SIG-M5 (cell line): Measurements from ENCODE around the gene PCDHGB3.
"Not testable (repeated sequence)": the region's sequence is repeated elsewhere in the genome, so short reads cannot be mapped to it uniquely, and the experiment has no call there.

Experiments
- DNase-seq: peaks from one replicate; lab custom pipeline; 2025; lab: John Stamatoyannopoulos, UW

The PCDHGB3 gene

DNA sequence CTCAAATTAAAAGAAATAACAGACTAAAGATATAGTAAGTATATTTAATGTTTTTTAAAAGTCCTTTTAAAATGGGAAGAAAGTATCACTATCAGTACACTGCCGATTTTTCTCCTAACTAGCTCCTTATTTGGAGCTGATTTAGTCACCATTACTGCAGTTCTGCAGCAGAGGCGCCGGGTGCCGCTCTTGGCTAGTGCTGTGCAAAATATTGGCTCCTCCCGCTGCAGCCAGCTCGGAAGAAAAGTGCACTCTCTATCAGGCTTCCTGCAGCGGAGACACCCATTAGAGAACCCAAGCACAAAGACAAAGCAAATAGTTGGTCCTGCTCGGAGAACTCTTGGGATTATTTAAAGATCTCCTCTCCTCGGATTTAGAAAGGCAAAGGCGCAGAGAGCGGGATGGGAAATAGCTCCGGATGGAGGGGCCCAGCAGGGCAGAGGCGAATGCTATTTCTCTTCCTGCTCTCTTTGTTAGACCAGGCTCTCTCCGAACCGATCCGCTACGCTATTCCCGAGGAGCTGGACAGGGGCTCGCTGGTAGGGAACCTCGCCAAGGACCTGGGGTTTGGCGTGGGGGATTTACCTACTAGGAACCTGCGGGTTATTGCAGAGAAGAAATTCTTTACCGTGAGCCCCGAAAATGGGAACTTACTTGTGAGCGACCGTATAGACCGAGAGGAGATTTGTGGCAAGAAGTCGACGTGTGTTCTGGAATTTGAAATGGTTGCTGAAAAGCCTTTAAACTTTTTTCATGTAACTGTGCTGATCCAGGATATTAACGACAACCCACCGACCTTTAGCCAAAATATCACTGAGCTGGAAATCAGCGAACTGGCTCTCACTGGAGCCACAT lies at the start of gene PCDHGB3:
PCDHGB3 (plus strand) TSS at position 249 of the 855 bp plus-strand sequence; CDS start at position 402, 153 bp downstream.
- DNase-seq = no peak

DNA sequence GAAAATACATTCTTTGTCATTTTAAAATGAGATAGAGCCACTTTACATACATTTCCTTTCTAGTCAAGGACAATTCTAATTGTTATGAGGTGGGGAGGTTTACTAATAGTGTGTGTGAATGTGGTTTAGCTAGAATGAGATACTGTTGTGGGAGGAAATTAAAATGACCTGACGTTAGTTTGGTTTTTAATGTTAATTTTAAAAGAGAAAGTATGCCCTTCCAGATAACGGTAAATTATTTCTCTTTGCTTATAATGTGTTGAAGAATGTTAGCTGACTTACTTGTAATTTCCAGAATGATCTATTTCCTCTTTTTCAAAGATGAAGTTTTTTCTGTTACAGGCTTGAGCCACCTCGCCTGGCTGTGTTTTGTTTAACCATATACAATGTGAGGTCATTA lies 47.8 kb upstream of the PCDHGB3 start:
- DNase-seq = no peak

- no peak for DNase-seq
Measured at GRCh38 chr5:141326088-141326854, 43.8 kb upstream of the PCDHGB3 start.

DNA sequence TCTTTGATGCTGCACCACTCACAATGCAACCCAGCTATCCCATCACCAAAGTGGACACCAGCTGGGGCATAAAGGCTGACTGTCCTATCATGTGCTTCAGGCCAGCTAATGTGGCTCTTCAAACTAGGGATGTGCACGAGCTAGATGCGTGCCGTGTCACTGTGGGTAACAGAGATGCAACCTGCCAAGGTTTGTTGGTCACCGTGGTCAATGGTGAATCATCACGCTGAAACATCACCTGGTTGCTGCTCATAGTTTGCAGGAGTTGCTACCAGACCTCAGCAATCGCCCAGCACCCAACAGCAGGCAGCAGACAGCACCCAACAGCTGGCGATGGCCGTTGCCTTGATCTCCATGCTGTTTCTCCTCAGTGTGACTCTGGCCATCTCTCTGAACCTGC lies 41.8 kb upstream of the PCDHGB3 start:
- no peak for DNase-seq

- no peak for DNase-seq
Measured at GRCh38 chr5:141330299-141331080, 39.6 kb upstream of the PCDHGB3 start, which contains the start of gene PCDHGA1. TSS of gene PCDHGA1 (plus strand) at chr5:141330514.

GRCh38 chr5:141332571-141332970 lies 37.5 kb upstream of the PCDHGB3 start:
- DNase-seq = not testable (repeated sequence)

GRCh38 chr5:141338538-141339306 lies 31.3 kb upstream of the PCDHGB3 start, which contains the start of gene PCDHGA2:
TSS of gene PCDHGA2 (plus strand) at chr5:141338760.
- DNase-seq = no peak

DNA sequence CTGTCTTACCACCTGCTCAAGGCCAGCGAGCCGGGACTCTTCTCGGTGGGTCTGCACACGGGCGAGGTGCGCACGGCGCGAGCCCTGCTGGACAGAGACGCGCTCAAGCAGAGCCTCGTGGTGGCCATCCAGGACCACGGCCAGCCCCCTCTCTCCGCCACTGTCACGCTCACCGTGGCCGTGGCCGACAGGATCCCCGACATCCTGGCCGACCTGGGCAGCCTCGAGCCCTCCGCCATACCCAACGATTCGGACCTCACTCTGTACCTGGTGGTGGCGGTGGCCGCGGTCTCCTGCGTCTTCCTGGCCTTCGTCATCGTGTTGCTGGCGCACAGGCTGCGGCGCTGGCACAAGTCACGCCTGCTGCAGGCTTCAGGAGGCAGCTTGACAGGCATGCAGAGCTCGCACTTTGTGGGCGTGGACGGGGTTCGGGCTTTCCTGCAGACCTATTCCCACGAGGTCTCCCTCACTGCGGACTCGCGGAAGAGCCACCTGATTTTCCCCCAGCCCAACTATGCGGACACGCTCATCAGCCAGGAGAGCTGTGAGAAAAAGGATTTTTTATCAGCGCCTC lies 29.2 kb upstream of the PCDHGB3 start:
- DNase-seq = not testable (repeated sequence)

DNA sequence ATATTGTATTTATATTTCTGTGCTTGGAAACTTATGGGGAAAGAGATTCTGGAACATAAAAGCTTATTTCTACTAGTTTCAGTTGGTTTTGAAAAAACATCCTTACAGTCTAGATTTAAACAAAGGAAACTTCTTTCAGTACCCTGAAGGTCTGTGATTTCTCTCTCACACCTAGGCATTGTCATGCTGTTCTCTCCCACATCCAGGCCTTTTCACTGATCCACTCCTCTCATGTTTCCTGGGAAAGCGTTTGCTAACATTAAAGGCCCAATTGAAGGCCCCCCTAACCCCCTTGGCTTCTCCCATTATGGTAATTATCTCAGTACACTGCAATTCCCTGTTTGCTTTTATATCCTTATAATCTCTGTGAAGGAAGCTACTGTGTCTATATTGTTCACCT lies 27.3 kb upstream of the PCDHGB3 start:
- no peak for DNase-seq

DNA sequence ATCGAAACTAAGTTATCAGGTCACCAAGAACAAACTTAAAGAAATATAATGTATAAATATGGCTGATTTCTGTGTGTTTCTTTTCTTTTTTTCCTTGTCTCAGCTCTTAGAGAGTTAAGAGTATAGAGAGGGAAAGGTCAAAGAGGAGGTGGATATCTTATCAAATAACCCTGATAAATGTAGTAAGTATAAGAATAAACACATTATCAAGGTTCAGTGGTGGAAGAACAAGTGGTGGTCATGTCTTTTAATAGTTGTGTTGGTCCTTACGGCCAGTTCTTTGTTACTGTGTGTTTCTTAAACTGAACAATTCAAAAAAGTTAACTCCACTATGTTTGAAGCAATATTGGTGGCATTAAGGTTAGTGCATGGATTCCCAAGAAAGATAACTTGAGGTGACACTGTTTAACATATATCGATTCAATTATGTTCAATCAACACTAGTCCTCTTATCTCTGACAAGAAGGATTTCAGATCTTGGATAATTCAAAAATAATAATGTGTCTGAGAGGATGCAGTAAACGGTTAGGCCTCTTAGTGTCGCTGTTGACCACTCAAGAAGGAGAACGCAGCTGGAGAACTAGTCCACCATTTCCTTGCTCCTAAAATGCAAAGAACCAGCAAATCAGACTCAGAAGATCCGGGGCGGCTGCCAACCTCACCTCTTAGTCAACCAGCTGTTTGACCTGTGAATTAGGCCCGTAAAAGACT lies 26.6 kb upstream of the PCDHGB3 start, which contains the start of gene PCDHGA3:
PCDHGA3 (plus strand) TSS at position 588 of the 711 bp plus-strand sequence. CDS start 205 bp downstream, outside the sequence.
- no peak for DNase-seq

- no peak for DNase-seq
Measured at GRCh38 chr5:141343953-141344463, 26.0 kb upstream of the PCDHGB3 start.

GRCh38 chr5:141345327-141345726 lies 24.7 kb upstream of the PCDHGB3 start:
- DNase-seq = no peak

- not testable (repeated sequence) for DNase-seq
Measured at GRCh38 chr5:141346017-141346416, 24.0 kb upstream of the PCDHGB3 start.

- no peak for DNase-seq
Measured at GRCh38 chr5:141349917-141350619, 20.0 kb upstream of the PCDHGB3 start, which contains the start of gene PCDHGB1. TSS of gene PCDHGB1 (plus strand) at chr5:141350099. CDS start at chr5:141350261, 162 bp downstream.

- DNase-seq = no peak
Measured at GRCh38 chr5:141351591-141351990, 18.5 kb upstream of the PCDHGB3 start.

GRCh38 chr5:141354900-141355469 lies 15.1 kb upstream of the PCDHGB3 start, which contains the start of gene PCDHGA4:
TSS of gene PCDHGA4 (plus strand) at chr5:141355021. CDS start at chr5:141355108, 87 bp downstream.
- DNase-seq = no peak

DNA sequence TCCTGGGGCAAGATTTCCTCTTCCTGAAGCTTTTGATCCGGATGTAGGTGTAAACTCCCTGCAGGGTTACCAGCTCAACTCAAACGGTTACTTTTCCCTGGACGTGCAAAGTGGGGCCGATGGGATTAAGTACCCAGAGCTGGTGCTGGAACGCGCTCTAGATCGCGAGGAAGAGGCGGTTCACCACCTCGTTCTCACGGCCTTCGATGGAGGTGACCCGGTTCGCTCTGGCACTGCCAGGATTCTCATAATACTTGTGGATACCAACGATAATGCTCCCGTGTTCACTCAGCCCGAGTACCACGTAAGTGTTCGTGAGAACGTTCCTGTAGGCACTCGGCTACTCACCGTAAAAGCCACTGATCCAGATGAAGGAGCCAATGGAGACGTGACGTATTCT lies 14.4 kb upstream of the PCDHGB3 start:
- DNase-seq = no peak

GRCh38 chr5:141356133-141356532 lies 13.9 kb upstream of the PCDHGB3 start:
- no peak for DNase-seq

DNA sequence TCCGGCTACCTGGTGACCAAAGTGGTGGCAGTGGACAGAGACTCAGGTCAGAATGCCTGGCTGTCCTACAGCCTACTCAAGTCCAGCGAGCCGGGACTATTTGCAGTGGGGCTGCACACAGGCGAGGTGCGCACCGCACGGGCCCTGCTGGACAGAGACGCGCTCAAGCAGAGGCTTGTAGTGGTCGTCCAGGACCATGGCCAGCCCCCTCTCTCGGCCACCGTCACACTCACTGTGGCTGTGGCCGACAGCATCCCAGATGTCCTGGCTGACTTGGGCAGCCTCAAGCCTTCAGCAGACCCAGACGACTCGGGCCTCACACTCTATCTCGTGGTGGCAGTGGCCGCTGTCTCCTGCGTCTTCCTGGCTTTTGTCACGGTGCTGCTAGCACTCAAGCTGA lies 13.1 kb upstream of the PCDHGB3 start:
- no peak for DNase-seq
